Left lung (tissue), 10 donors: ENCODE measurements around the gene DAAM2. TPM values are rescaled to one million over a fixed set of nuclear protein-coding genes. Genes with fewer than 3 reads are reported as not detected.

Source experiments
- ATAC-seq: fragments of 200-7000 bp; cut with Tn5 transposase; one replicate; pipeline ENCODE4 v1.9.1; 2020; ENCODE audit warnings: moderate library complexity
- DNase-seq, 4 donors: peaks; one replicate each; pipeline ENCODE4 v3.0.0-alpha.2; 2013 to 2020
- H3K27ac ChIP-seq, 2 donors: fragments of 200-600 bp; sonication (generic) in 1 of 2; one replicate each; pipeline versions ENCODE4 v1.5.0 to v1.8.0; 2020 to 2021
- H3K27me3 ChIP-seq, 2 donors: fragments of 200-600 bp; sonication (generic) in 1 of 2; one replicate each; pipeline versions ENCODE4 v1.5.0 to v1.8.0; 2020 to 2021
- H3K36me3 ChIP-seq, 2 donors: fragments of 200-600 bp; sonication (generic) in 1 of 2; one replicate each; pipeline versions ENCODE4 v1.5.0 to v1.8.0; 2020 to 2021
- H3K4me1 ChIP-seq, 2 donors: fragments of 200-600 bp; one replicate each; pipeline ENCODE4 v1.8.0; 2021
- H3K4me3 ChIP-seq, 2 donors: fragments of 200-600 bp; sonication (generic) in 1 of 2; one replicate each; pipeline versions ENCODE4 v1.5.0 to v1.8.0; 2020 to 2021; ENCODE audit warnings: mild to moderate bottlenecking in 1 of 2
- H3K9me3 ChIP-seq, 2 donors: fragments of 200-600 bp; sonication (generic) in 1 of 2; one replicate each; pipeline versions ENCODE4 v1.5.0 to v1.8.0; 2020 to 2021
- CTCF ChIP-seq, 2 donors: fragments of 200-600 bp; sonication (generic) in 1 of 2; IDR thresholded peaks; one replicate each; pipeline versions ENCODE4 v1.5.0 to v1.8.0; 2021; ENCODE audit warnings: antibody characterized with exemption in 2 of 2
- intact Hi-C, 2 donors: fragments of 100-400 bp; cut with DNase I; formaldehyde crosslinking; loops; one replicate each; pipeline versions ENCODE4 v1.11.2 to v1.14.2; 2022
- polyA plus RNA-seq, 6 donors: library from polyadenylated mRNA; unstranded; fragments of 120-200 nt; gene quantifications; one replicate each; pipeline ENCODE4 v1.2.1, GENCODE V29; 2013; ENCODE audit not compliant: insufficient read length in 6 of 6
- total RNA-seq, 2 donors: library from RNA; stranded (reverse); fragmentation: NEBNext Ultra II Directional; extraction: Animal tissue kit (Norgen Biotek cat#: 25700); gene quantifications; one replicate each; pipeline ENCODE4 v1.2.1, GENCODE V29; 2021
- donor health status: DM: no; HTN: yes; CAD: no.
- donor health status: DM: no; HTN: no; CAD: no.

The DAAM2 gene
- total and polyA plus RNA-seq, 8 donors = 28.8 to 67.6 (median 39.9) TPM

GRCh38 chr6:39820553-39820952, 28.4 kb downstream of the DAAM2 start:
- peaks cover 19 to 75% of the 10 kb centered on the region in 2 donors for H3K4me1 ChIP-seq
- intact Hi-C loops = no loop called here
- H3K27ac ChIP-seq = peak overlapping the region in 1 of 2 donors; percentile 93
- TF ChIP-seq CTCF (IDR thresholded peaks at IDR 0.05) = no peak
- DNase-seq (no peak), ATAC-seq (no peak)
- H3K27me3 ChIP-seq = no peaks in the 10 kb centered on the region
- no peaks in the 10 kb centered on the region for H3K36me3 ChIP-seq
- H3K9me3 ChIP-seq = no peaks in the 10 kb centered on the region
- H3K4me3 ChIP-seq = no peak overlapping the region

GRCh38 chr6:39821046-39821740, 29.0 kb downstream of the DAAM2 start:
- intact Hi-C loops = no loop called here
- no peaks in the 10 kb centered on the region for H3K27me3 ChIP-seq
- H3K36me3 ChIP-seq = no peaks in the 10 kb centered on the region
- no peak for TF ChIP-seq CTCF (IDR thresholded peaks at IDR 0.05)
- no peaks in the 10 kb centered on the region for H3K9me3 ChIP-seq
- peak overlapping the region in 1 of 2 donors; percentile 93 for H3K27ac ChIP-seq
- ATAC-seq (peak; percentile 10), DNase-seq (no peak)
- peaks cover 19 to 79% of the 10 kb centered on the region in 2 donors for H3K4me1 ChIP-seq
- peak overlapping the region in 1 of 2 donors; percentile 28 for H3K4me3 ChIP-seq

GRCh38 chr6:39821742-39822532, 29.8 kb downstream of the DAAM2 start:
- TF ChIP-seq CTCF (IDR thresholded peaks at IDR 0.05) = no peak
- intact Hi-C loops = no loop called here
- Histone ChIP-seq H3K9me3 (no peaks in the 10 kb centered on the region), H3K36me3 (no peaks in the 10 kb centered on the region), H3K27me3 (no peaks in the 10 kb centered on the region), H3K4me3 (peak overlapping the region in 1 of 2 donors; percentile 28), H3K27ac (peak overlapping the region in 1 of 2 donors; percentile 93), H3K4me1 (peaks cover 19 to 81% of the 10 kb centered on the region in 2 donors)
- DNase-seq (peak in 1 of 4 donors; percentile 44), ATAC-seq (no peak)

GRCh38 chr6:39822846-39823815, 31.0 kb downstream of the DAAM2 start:
- peaks cover 19 to 85% of the 10 kb centered on the region in 2 donors for H3K4me1 ChIP-seq
- no peak overlapping the region for H3K4me3 ChIP-seq
- TF ChIP-seq CTCF (IDR thresholded peaks at IDR 0.05) = no peak
- peak overlapping the region in 1 of 2 donors; percentile 93 for H3K27ac ChIP-seq
- ATAC-seq (no peak), DNase-seq (peak in 1 of 4 donors; percentile 80)
- H3K36me3 ChIP-seq = no peaks in the 10 kb centered on the region
- intact Hi-C loops = no loop called here
- no peaks in the 10 kb centered on the region for H3K9me3 ChIP-seq
- no peaks in the 10 kb centered on the region for H3K27me3 ChIP-seq
